Mesendoderm (in vitro differentiated cells): ENCODE data around the gene SLAMF7.
"Not testable (repeated sequence)": the region's sequence is repeated elsewhere in the genome, so short reads cannot be mapped to it uniquely, and the experiment has no call there.

Experiments used
- DNase-seq: peaks from one replicate; pipeline ENCODE4 v3.0.0; 2013
- H2AK5ac ChIP-seq: 2 replicates; pipeline ENCODE4 v1.6.1; 2013; ENCODE audit warnings: low read length, inconsistent platforms
- H2BK120ac ChIP-seq: 2 replicates; pipeline ENCODE4 v1.6.1; 2013; ENCODE audit warnings: low read depth, mild to moderate bottlenecking, low read length, moderate library complexity, mixed read lengths
- H2BK15ac ChIP-seq: replicated peaks from 2 replicates; pipeline ENCODE4 v1.6.1; 2013; ENCODE audit warnings: low read depth, mild to moderate bottlenecking, moderate library complexity
- H2BK5ac ChIP-seq: 2 replicates; pipeline ENCODE4 v1.6.1; 2013; ENCODE audit warnings: low read length, inconsistent platforms
- H3K18ac ChIP-seq: 2 replicates; pipeline ENCODE4 v1.6.1; 2013; ENCODE audit warnings: mild to moderate bottlenecking, low read length, mixed read lengths
- H3K23ac ChIP-seq: one replicate; pipeline ENCODE4 v1.6.1; 2013; ENCODE audit warnings: low read length
- H3K27ac ChIP-seq: 2 replicates; pipeline ENCODE4 v1.5.1; 2013; ENCODE audit warnings: low read depth, mild to moderate bottlenecking, inconsistent platforms, low read length, moderate library complexity
- H3K27me3 ChIP-seq: 2 replicates; pipeline ENCODE4 v1.6.1; 2013; ENCODE audit warnings: low read length, control low read depth, mild to moderate bottlenecking, inconsistent platforms; ENCODE audit not compliant: insufficient read depth, poor library complexity
- H3K36me3 ChIP-seq: 2 replicates; pipeline ENCODE4 v1.6.1; 2013; ENCODE audit warnings: low read length, inconsistent platforms; ENCODE audit not compliant: control insufficient read depth, insufficient read depth
- H3K4ac ChIP-seq: one replicate; pipeline ENCODE4 v1.6.1; 2013; ENCODE audit warnings: low read depth, mild to moderate bottlenecking, low read length, moderate library complexity
- H3K4me1 ChIP-seq: 2 replicates; pipeline ENCODE4 v1.6.1; 2013; ENCODE audit warnings: low read depth, low read length, inconsistent platforms; ENCODE audit not compliant: control insufficient read depth
- H3K4me2 ChIP-seq: 2 replicates; pipeline ENCODE4 v1.6.1; 2013; ENCODE audit warnings: low read length
- H3K4me3 ChIP-seq: 2 replicates; pipeline ENCODE4 v1.5.1; 2013; ENCODE audit warnings: mild to moderate bottlenecking, low read length
- H3K56ac ChIP-seq: one replicate; pipeline ENCODE4 v1.6.1; 2013; ENCODE audit warnings: low read length
- H3K79me1 ChIP-seq: 2 replicates; pipeline ENCODE4 v1.6.1; 2013; ENCODE audit warnings: low read length, inconsistent platforms
- H3K79me2 ChIP-seq: 2 replicates; pipeline ENCODE4 v1.6.1; 2013; ENCODE audit warnings: mild to moderate bottlenecking, low read length; ENCODE audit not compliant: control insufficient read depth, insufficient read depth
- H3K9ac ChIP-seq: 2 replicates; pipeline ENCODE4 v1.6.1; 2013; ENCODE audit warnings: low read length, inconsistent platforms
- H4K5ac ChIP-seq: one replicate; pipeline ENCODE4 v1.6.1; 2013; ENCODE audit warnings: low read length
- H4K8ac ChIP-seq: one replicate; pipeline ENCODE4 v1.6.1; 2013; ENCODE audit warnings: low read depth, mild to moderate bottlenecking, control low read depth, low read length, moderate library complexity
- WGBS: extraction: QIAGEN DNeasy Blood & Tissue Kit; methylation state at CpG from one replicate; pipeline ENCODE4 v1.1.7; 2013; ENCODE audit warnings: low lambda C conversion rate, missing lambda C conversion rate; ENCODE audit not compliant: insufficient coverage; ENCODE audit errors: extremely low coverage; 5-methylcytosine and 5-hydroxymethylcytosine counted together

Gene SLAMF7

DNA sequence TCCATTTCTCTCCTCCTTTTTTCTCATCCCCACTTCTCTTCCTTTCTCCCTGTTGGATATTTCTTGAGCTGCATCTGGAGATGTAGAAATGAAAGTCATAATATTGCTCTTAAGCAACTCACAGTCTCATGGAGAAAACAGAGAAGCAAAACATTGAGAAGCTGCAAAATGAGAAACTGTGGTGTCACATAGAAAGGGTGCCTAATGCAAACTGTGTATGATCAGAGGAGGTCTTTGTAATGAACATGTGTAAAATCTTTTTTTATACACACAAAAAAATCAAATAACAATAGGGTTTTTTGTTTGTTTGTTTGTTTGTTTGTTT, 11.8 kb upstream of the SLAMF7 start:
- Histone ChIP-seq H3K36me3 (no peaks in the 10 kb centered on the region), H3K4ac (no peak overlapping the region), H3K27me3 (no peaks in the 10 kb centered on the region), H3K23ac (no peak overlapping the region), H2BK15ac (no peak overlapping the region), H3K79me1 (no peaks in the 10 kb centered on the region), H4K5ac (no peak overlapping the region), H3K27ac (no peak overlapping the region), H3K9ac (no peak overlapping the region), H2BK5ac (no peak overlapping the region), H2BK120ac (no peak overlapping the region), H3K18ac (no peak overlapping the region), H4K8ac (peak overlapping the region; percentile 66), H3K56ac (peak overlapping the region; percentile 8), H3K79me2 (no peaks in the 10 kb centered on the region), H3K4me3 (no peak overlapping the region), H3K4me2 (no peak overlapping the region), H2AK5ac (no peak overlapping the region), H3K4me1 (peaks cover 5% of the 10 kb centered on the region)
- no peak for DNase-seq

DNA sequence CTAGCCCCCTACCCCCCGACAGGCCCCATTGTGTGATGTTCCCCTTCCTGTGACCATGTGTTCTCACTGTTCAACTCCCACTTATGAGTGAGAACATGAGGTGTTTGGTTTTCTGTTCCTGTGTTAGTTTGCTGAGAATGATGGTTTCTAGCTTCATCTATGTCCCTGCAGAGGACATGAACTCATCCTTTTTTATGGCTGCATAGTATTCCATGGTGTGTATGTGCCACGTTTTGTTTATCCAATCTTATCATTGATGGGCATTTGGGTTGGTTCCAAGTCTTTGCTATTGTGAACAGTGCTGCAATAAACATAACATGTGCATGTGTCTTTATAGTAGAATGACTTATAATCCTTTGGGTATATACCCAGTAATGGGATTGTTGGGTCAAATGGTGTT, 7.5 kb upstream of the SLAMF7 start:
- H3K23ac ChIP-seq, H3K79me2 ChIP-seq, H3K27ac ChIP-seq, H2BK5ac ChIP-seq, H3K18ac ChIP-seq, H2BK120ac ChIP-seq, H2AK5ac ChIP-seq, H3K4me1 ChIP-seq, H4K8ac ChIP-seq, H3K56ac ChIP-seq, H3K4me3 ChIP-seq, H3K9ac ChIP-seq, H3K4me2 ChIP-seq, H3K36me3 ChIP-seq, H3K79me1 ChIP-seq, H4K5ac ChIP-seq, DNase-seq, H3K27me3 ChIP-seq, H2BK15ac ChIP-seq, H3K4ac ChIP-seq: not testable (repeated sequence)
- no CpG with 5 or more reads among the region's 2 CpGs for WGBS

DNA sequence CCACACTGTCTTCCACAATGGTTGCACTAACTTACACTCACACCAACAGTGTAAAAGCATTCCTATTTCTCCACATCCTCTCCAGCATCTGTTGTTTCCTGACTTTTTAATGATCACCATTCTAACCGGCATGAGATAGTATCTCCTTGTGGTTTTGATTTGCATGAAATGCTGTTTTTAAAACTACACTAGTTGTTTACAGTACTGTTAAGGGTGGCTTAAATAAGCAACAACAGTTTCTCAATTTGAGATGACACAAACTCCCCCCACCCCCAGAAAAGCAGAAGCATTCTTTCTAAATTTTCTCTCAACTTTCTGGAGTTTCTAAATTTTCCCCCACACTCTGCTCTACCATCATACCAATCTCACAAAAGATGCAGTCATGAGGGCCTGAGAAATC, 7.1 kb upstream of the SLAMF7 start:
- DNase-seq = no peak
- Histone ChIP-seq H4K5ac (no peak overlapping the region), H3K27me3 (no peaks in the 10 kb centered on the region), H3K36me3 (no peaks in the 10 kb centered on the region), H4K8ac (no peak overlapping the region), H3K18ac (no peak overlapping the region), H3K23ac (no peak overlapping the region), H3K4me2 (no peak overlapping the region), H3K9ac (no peak overlapping the region), H3K56ac (no peak overlapping the region), H3K27ac (no peak overlapping the region), H2BK5ac (no peak overlapping the region), H2BK15ac (no peak overlapping the region), H2BK120ac (no peak overlapping the region), H3K4ac (no peak overlapping the region), H3K79me2 (no peaks in the 10 kb centered on the region), H3K4me1 (no peaks in the 10 kb centered on the region), H3K4me3 (no peak overlapping the region), H2AK5ac (no peak overlapping the region), H3K79me1 (no peaks in the 10 kb centered on the region)
- no CpG with 5 or more reads among the region's 1 CpG for WGBS

DNA sequence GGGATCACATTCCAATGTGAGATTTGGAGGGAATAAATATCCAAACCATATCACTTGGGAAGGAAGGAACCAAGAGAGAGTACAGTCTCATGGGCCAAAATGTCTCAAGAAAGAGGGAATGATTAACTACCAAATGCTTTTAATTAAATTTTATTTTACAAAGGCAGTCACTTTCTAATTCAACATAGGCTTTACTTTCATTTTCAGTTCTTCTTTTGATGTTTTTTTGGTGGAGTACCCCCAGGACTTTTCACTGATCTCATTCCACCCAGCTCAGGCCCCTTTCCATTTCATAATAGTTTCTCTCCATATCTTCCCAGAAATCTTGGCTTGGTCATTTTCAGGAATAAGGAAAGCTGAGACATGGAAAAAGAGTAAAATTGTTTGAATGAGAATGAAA, 5.1 kb upstream of the SLAMF7 start:
- H4K5ac ChIP-seq = no peak overlapping the region
- H3K4me2 ChIP-seq = no peak overlapping the region
- no peak overlapping the region for H4K8ac ChIP-seq
- no peak overlapping the region for H3K4me3 ChIP-seq
- no peak overlapping the region for H3K18ac ChIP-seq
- no peak overlapping the region for H3K27ac ChIP-seq
- H3K9ac ChIP-seq = no peak overlapping the region
- H2BK5ac ChIP-seq = no peak overlapping the region
- no peak overlapping the region for H2AK5ac ChIP-seq
- no peak overlapping the region for H3K4ac ChIP-seq
- no peaks in the 10 kb centered on the region for H3K4me1 ChIP-seq
- H3K23ac ChIP-seq = no peak overlapping the region
- H3K36me3 ChIP-seq = no peaks in the 10 kb centered on the region
- no peaks in the 10 kb centered on the region for H3K27me3 ChIP-seq
- H3K56ac ChIP-seq = no peak overlapping the region
- no peak for DNase-seq
- H2BK120ac ChIP-seq = no peak overlapping the region
- no peaks in the 10 kb centered on the region for H3K79me2 ChIP-seq
- H3K79me1 ChIP-seq = no peaks in the 10 kb centered on the region
- H2BK15ac ChIP-seq = no peak overlapping the region

DNA sequence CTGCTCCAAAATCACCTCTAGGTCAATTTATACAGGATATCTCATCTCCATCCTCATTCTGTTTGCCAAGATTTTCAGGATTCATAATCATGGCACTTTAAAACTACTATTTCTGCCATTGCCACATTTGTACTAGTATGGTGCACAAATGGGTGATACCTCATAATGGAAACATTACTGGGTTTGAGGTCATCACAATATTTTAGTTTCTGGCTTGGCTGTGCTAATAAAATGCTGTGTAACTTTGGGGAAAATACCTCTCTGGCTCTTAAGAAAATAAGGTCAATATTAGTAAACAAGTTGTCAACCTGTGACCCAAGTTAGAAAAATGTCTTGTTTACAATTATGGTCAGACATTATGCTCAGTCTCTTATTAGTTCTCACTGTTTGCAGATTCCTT, 4.7 kb upstream of the SLAMF7 start:
- no peak overlapping the region for H3K4me3 ChIP-seq
- H2BK15ac ChIP-seq = no peak overlapping the region
- no peaks in the 10 kb centered on the region for H3K36me3 ChIP-seq
- H2AK5ac ChIP-seq = no peak overlapping the region
- H3K27ac ChIP-seq = no peak overlapping the region
- H2BK120ac ChIP-seq = no peak overlapping the region
- H3K27me3 ChIP-seq = no peaks in the 10 kb centered on the region
- no peak overlapping the region for H3K4me2 ChIP-seq
- H3K4ac ChIP-seq = no peak overlapping the region
- H4K5ac ChIP-seq = no peak overlapping the region
- H3K18ac ChIP-seq = no peak overlapping the region
- DNase-seq = no peak
- no peak overlapping the region for H3K9ac ChIP-seq
- no peak overlapping the region for H3K23ac ChIP-seq
- no peaks in the 10 kb centered on the region for H3K4me1 ChIP-seq
- H3K79me1 ChIP-seq = no peaks in the 10 kb centered on the region
- H3K79me2 ChIP-seq = no peaks in the 10 kb centered on the region
- no peak overlapping the region for H3K56ac ChIP-seq
- no peak overlapping the region for H4K8ac ChIP-seq
- no peak overlapping the region for H2BK5ac ChIP-seq

DNA sequence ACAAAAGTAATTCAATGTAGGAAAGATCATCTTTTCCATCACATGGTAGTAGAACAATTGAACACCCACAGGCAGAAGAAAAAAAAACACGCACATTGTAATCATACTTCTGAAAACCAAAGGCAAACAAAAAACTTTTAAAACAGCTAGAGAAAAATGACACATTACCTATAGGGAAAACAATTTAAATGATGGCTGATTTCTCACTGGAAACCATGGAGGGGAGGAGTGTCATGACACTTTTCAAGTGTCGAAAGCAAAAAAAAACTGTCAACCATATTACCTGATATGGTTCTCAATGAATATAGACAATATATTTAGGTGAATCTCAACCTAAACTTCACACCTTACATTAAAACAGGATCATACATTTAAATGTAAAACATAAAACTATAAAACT, 776 bp upstream of the SLAMF7 start:
- no peak overlapping the region for H4K8ac ChIP-seq
- H3K4me3 ChIP-seq = no peak overlapping the region
- no peak overlapping the region for H3K27ac ChIP-seq
- no peaks in the 10 kb centered on the region for H3K36me3 ChIP-seq
- peaks cover 3% of the 10 kb centered on the region for H3K4me1 ChIP-seq
- H3K23ac ChIP-seq = no peak overlapping the region
- H3K4me2 ChIP-seq = no peak overlapping the region
- no peak overlapping the region for H2AK5ac ChIP-seq
- DNase-seq = no peak
- no peak overlapping the region for H4K5ac ChIP-seq
- H2BK15ac ChIP-seq = no peak overlapping the region
- no peaks in the 10 kb centered on the region for H3K27me3 ChIP-seq
- H3K18ac ChIP-seq = no peak overlapping the region
- no peaks in the 10 kb centered on the region for H3K79me1 ChIP-seq
- H3K79me2 ChIP-seq = no peaks in the 10 kb centered on the region
- no CpG with 5 or more reads among the region's 2 CpGs for WGBS
- no peak overlapping the region for H3K4ac ChIP-seq
- H2BK5ac ChIP-seq = no peak overlapping the region
- H3K56ac ChIP-seq = no peak overlapping the region
- H2BK120ac ChIP-seq = no peak overlapping the region
- H3K9ac ChIP-seq = no peak overlapping the region
